ENCODE data around the gene MANSC4. TPM values are rescaled to one million over a fixed set of nuclear protein-coding genes. Genes with fewer than 3 reads are reported as not detected.
"Not testable (repeated sequence)": the region's sequence is repeated elsewhere in the genome, so short reads cannot be mapped to it uniquely, and the experiment has no call there.

The MANSC4 gene
- total RNA-seq, 1 donor = not detected

DNA sequence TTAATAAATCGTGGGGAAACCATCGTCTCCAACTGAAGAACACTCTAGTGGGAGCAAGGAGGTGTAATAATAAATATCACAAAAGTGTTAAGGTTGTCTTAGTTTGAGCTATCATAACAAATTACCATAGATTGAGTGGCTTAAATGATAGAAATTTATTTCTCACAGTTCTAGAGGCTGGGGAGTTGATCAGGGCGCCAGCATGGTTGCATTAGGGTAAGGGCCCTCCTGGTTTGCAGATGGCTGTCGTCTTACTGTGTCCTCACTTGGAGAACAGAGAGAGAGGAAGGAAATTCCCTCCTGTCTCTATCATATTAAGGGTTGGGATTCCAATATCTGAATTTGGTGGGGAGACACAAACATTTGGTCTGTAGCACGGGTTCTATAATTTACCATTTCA is 36.4 kb downstream of the MANSC4 start:
- no peak for DNase-seq (ENCODE audit: low read depth)
- TF ChIP-seq, protein P1, sequence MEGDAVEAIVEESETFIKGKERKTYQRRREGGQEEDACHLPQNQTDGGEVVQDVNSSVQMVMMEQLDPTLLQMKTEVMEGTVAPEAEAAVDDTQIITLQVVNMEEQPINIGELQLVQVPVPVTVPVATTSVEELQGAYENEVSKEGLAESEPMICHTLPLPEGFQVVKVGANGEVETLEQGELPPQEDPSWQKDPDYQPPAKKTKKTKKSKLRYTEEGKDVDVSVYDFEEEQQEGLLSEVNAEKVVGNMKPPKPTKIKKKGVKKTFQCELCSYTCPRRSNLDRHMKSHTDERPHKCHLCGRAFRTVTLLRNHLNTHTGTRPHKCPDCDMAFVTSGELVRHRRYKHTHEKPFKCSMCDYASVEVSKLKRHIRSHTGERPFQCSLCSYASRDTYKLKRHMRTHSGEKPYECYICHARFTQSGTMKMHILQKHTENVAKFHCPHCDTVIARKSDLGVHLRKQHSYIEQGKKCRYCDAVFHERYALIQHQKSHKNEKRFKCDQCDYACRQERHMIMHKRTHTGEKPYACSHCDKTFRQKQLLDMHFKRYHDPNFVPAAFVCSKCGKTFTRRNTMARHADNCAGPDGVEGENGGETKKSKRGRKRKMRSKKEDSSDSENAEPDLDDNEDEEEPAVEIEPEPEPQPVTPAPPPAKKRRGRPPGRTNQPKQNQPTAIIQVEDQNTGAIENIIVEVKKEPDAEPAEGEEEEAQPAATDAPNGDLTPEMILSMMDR (IDR thresholded peaks at IDR 0.05; ENCODE audit: insufficient read depth, low read length) = no peak
- H3K4me3 ChIP-seq (ENCODE audit: low read depth, low read length) = no peak overlapping the region

DNA sequence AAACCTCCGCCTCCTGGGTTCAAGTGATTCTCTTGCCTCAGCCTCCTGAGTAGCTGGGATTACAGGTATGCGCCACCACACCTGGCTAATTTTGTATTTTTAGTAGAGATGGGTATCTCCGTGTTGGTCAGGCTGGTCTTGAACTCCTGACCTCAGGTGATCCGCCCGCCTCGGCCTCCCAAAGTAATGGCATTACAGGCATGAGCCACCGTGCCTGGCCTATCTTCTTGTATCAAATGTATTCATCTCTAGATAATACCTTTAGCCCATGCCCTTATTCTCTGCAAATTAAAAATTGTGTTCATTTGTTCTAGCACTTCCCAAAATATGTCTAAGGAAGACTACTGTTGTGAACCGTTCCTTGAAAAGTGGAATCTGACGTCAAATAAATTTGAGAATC is 45.7 kb downstream of the MANSC4 start:
- not testable (repeated sequence) for H3K4me3 ChIP-seq (ENCODE audit: low read depth, low read length); DNase-seq (ENCODE audit: low read depth)

DNA sequence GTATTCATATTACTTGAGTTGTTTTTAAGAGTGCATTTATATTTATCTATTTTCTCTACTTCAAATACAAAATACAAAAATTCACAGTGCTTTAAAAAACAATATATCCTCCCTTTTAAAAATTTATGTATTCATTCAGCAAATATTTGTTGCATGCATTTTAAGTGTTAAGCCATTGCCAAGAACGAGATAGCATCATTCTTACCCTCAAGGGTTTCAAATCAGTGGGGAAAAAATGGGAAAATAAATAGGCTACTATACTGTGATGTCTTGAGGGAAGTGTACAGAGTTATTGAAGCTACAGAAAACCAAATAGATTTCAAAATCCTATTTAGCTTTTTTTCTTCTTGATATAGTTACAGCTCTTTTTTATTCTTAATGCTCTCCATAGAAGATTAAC is 46.2 kb downstream of the MANSC4 start:
- DNase-seq (ENCODE audit: low read depth) = no peak

DNA sequence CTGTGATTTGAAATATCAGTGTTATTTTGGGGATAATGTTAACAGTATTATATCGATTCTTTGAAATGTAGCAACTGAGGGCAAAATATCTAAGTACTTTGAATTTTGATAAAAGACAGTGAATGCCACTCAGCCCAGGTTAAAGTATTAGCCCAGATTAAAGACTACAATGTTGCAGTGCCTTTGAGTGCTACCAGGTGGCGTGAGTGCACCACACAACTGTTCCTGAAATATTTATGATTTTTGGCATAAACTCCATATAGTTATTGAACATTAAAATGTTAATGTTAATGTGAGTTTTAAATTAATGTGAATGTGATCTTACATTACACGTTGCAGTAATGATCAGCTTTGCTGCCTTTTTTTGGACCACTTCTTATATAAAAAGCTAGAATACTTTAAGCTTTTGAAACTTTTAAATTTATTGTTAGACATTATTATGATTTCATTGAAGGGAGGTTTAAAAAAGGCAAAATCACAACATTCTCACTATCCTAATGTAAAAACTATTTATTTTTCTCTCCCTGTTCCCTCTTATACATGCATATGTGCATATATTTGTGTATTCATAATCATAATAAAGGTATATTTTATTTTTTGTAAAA is 46.9 kb downstream of the MANSC4 start:
- no peak overlapping the region for H3K4me3 ChIP-seq (ENCODE audit: low read depth, low read length)
- DNase-seq (ENCODE audit: low read depth) = peak; percentile 60
- TF ChIP-seq, protein P1 (IDR thresholded peaks at IDR 0.05; ENCODE audit: insufficient read depth, low read length) = peak; percentile 92

More for the DNA sequence above, 46.2 kb downstream of the MANSC4 start:
- TF ChIP-seq, protein P1 (IDR thresholded peaks at IDR 0.05; ENCODE audit: insufficient read depth, low read length) = no peak
- H3K4me3 ChIP-seq (ENCODE audit: low read depth, low read length) = no peak overlapping the region

DNA sequence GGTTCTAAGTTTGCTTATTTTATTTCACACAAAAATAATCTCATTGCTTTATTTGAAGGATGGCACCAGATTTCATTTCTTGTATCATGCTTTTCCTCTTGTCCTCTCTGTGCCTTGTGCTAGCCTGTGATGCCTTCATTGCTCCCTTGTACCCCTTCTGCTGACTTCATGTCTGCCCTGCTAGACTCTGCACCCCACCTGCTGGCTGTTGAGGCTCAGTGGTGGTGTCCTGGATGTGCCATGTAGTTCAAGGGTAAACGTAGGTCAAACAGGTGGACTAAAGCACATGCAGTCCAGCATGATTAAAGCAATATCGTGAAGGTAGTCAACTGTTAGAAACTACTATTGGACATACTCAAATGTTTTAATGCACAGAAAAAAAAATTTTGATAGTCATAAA is 47.8 kb downstream of the MANSC4 start:
- DNase-seq (ENCODE audit: low read depth) = no peak
- no peak overlapping the region for H3K4me3 ChIP-seq (ENCODE audit: low read depth, low read length)
- TF ChIP-seq, protein P1 (IDR thresholded peaks at IDR 0.05; ENCODE audit: insufficient read depth, low read length) = peak; percentile 29

DNA sequence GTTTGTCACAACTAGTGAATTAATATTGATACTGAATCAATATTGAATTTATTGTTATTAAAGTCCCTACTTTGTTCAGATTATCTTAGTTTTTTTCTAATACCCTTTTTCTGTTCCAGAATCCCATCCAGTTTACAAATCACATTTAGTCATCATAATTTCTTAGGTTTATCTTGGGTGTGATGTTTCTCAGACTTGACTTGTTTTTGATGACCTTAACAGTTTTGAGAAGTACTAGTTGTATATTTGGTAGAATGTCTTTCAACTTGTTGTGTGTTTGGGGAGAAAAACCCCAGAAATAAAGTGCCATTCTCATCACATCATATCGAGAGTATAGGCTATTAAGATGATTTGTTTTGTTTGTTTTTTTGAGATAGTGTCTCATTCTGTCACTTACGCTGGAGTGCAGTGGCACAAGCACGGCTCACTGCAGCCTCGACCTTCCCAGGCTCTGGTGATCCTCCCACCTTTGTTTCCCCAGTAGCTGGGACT is 49.9 kb downstream of the MANSC4 start:
- H3K4me3 ChIP-seq (ENCODE audit: low read depth, low read length) = no peak overlapping the region
- DNase-seq (ENCODE audit: low read depth) = no peak
- TF ChIP-seq, protein P1 (IDR thresholded peaks at IDR 0.05; ENCODE audit: insufficient read depth, low read length) = no peak

DNA sequence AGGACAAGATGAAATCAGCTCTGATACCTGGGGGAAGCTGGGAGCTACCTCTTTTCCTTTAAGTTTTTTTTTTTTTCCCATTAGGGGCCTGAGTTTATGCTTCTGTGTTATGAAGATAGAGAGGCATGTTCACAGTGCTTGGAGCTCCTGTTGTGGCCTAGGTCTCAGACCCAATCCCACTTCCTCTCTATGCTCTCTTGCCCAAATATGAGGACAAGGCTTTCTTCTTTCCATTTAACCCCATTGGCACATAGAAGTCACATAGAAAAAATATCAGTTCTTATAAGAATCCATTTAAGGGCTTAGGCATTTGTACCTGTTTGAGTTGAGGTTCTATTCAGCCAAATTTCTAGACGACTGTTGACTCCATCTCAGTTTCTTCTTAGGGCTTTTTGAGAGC is 56.8 kb downstream of the MANSC4 start:
- DNase-seq (ENCODE audit: low read depth) = no peak
- TF ChIP-seq, protein P1 (IDR thresholded peaks at IDR 0.05; ENCODE audit: insufficient read depth, low read length) = no peak
- H3K4me3 ChIP-seq (ENCODE audit: low read depth, low read length) = no peak overlapping the region

Small RNAs within 50 kb of the gene (small RNA-seq; reads per million reads assigned to genes)
- not detected for gene RF00019
- gene RF02271 = not detected

Other genes with a start within 250 kb of the MANSC4 start
- gene REP15, start 83.8 kb downstream of the MANSC4 start, total RNA-seq (ENCODE audit: low replicate concordance) = 1.1 and 3.5 TPM in 2 replicates
- gene MRPS35, start 69.4 kb downstream of the MANSC4 start, total RNA-seq (ENCODE audit: low replicate concordance) = 58.5 and 87.4 TPM in 2 replicates
- gene KLHL42, start within 50 bp of the MANSC4 start, total RNA-seq (ENCODE audit: low replicate concordance) = 13.6 and 32.5 TPM in 2 replicates
- gene PTHLH, start 192.5 kb upstream of the MANSC4 start, total RNA-seq (ENCODE audit: low replicate concordance) = 1.6 and 4.3 TPM in 2 replicates

Data from fibroblast of the aortic adventitia (primary cell).